Middle frontal gyrus (tissue), 1 donor: ENCODE data around the gene DDX53.

Experiments used
- DNase-seq: peaks from one replicate; pipeline ENCODE4 v3.0.0-alpha.2; 2015; ENCODE audit warnings: low spot score; ENCODE audit errors: extremely low spot score

The DDX53 gene

GRCh38 chrX:22999696-23000223, at the start of gene DDX53:
DDX53 (plus strand) TSS chrX:22999960; CDS start chrX:23000058, 98 bp downstream.
- no peak for DNase-seq

- no peak for DNase-seq
Measured at GRCh38 chrX:22950269-22951266, 49.2 kb upstream of the DDX53 start.

DNA sequence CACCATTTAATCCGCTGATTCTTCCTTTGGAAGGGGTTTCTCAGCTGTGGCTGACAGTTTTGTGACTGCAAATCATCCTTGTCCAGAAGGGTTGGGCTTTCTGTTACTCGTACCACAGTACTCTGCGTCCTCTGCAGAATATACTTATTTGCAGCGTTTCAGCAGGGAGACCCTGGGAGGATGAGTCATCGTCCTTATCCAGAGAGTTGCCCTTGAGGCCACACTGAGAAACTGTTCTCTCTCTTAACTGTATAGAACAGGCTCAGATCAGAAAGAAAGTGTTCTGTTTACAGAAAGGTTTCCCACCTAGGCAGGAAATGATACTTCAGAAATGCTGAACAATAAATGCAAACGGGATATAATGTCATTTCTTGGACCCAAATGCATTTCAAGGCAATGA, 47.8 kb upstream of the DDX53 start:
- no peak for DNase-seq

GRCh38 chrX:22958250-22958649, 41.5 kb upstream of the DDX53 start:
- no peak for DNase-seq

- DNase-seq = no peak
Measured at GRCh38 chrX:22959204-22959920, 40.4 kb upstream of the DDX53 start.

- DNase-seq = no peak
Measured at GRCh38 chrX:22963196-22963595, 36.6 kb upstream of the DDX53 start.

GRCh38 chrX:22968494-22968893, 31.3 kb upstream of the DDX53 start:
- no peak for DNase-seq

GRCh38 chrX:22969411-22969810, 30.3 kb upstream of the DDX53 start:
- DNase-seq = no peak

- no peak for DNase-seq
Measured at GRCh38 chrX:22970861-22971260, 28.9 kb upstream of the DDX53 start.

GRCh38 chrX:22974616-22975015, 25.1 kb upstream of the DDX53 start:
- DNase-seq = no peak

GRCh38 chrX:22975786-22976185, 24.0 kb upstream of the DDX53 start:
- no peak for DNase-seq

GRCh38 chrX:22985958-22986357, 13.8 kb upstream of the DDX53 start:
- no peak for DNase-seq

GRCh38 chrX:22987452-22987851, 12.3 kb upstream of the DDX53 start:
- no peak for DNase-seq

DNA sequence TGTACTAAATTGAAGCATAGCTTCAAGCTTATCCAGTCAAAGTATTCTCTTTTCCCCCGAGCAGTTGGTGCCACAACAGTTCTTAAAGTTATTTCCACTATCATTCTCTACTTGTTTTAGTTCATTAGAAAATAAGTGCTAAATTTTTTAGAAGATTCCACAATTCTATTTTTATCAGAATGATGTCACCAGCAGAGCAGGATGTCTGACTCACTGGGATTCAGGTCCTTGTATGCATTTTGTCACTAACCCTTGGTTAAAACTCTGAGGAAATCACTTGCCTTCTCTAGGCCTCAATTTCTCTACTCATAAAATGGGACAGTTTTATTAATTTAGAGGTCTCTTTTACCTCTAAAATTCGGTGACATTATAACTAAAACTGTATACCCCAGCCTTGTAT, 3.4 kb downstream of the DDX53 start:
- DNase-seq = no peak

- no peak for DNase-seq
Measured at GRCh38 chrX:23008431-23009099, 8.8 kb downstream of the DDX53 start.

DNA sequence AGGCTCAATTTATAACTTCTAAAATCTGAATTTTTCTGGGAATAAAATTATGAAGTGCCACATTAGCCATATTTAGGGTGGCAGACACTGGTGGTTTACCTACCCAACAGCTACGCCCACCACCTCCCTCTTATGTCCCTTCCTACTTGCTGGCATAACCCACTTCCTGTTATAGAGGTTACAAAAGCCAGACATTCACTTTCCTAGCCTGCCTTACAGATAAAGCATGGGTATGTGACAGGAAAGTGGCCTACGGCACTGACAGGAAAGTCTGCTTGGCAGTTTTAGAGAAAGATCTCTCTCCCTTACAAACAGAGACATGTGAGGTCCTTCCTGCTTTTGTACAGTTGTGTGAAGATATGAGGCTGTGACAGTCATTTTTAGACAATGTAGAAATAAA, 12.4 kb downstream of the DDX53 start:
- DNase-seq = no peak

DNA sequence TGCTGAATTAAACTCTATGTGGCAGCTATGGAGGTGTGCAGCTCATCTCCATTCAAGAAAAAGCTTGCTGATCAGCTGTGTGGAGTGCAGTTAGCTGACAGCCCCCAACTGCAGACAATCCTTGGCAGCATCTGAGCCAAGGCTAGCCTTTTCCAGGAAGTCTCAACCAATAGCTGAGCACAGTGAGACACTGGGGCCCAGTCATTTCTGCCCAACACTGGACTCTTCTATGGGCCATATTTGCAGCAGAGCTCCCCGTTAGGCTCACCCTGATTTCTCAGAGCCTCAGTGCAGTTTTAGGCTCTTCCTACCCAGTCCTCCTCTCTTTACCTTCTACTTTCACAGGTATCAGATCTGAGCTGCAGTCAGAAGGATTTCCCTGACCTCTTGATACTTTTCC, 12.9 kb downstream of the DDX53 start:
- no peak for DNase-seq

GRCh38 chrX:23013366-23013765, 13.6 kb downstream of the DDX53 start:
- DNase-seq = no peak

- no peak for DNase-seq
Measured at GRCh38 chrX:23031600-23031999, 31.8 kb downstream of the DDX53 start.

DNA sequence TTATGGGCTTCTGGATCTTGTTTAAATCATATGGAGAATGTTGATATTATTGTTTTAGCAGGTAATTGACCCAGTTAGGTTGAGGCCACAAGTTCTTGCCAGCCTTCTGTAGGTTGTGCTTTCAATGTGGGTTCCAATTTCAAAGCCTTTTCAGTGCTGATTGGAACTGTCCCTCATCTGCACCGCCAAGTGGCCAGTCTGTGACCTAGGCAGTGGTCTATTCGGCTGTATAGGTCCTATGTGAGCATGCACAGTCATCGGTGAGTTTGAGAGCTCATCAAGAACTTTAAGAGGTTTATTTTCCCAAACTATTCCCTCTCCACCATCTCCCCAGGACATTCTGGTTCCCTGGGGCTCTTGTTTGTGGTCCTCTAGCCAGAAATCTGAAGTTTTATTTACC, 35.7 kb downstream of the DDX53 start:
- DNase-seq = no peak

DNA sequence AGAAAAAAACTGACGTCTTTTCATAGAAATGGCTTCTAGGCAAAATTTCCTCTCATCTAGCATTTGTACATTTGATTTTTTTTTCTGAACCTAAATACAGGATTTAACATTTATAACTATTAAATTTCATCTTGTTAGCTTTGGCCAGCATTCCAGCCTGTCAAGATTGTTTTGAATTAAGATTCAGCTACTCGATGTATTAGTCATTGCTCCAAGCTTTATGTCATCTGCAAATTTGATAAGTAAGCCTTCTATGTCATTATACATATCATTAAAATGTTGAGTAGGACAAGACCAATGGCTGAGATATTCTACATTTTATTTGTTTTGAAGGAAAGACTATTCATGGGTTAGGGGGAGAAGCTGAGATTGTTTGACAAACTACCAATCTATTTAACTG, 46.7 kb downstream of the DDX53 start:
- no peak for DNase-seq
